MCF 10A (cell line): ENCODE results near the gene BMP4. TPM values are rescaled to one million over a fixed set of nuclear protein-coding genes. Genes with fewer than 3 reads are reported as not detected.

Experiments
- BruUV-seq: library from RNA; stranded (reverse); fragments of 400-500 nt; replicated peaks from 2 replicates; lab custom pipeline; 2021; lab: Mats Ljungman, UMichigan
- CTCF ChIA-PET: fragments of 300-600 bp; sonication (Branson Sonifier 250); formaldehyde crosslinking; extraction: SDS; loops from one replicate; lab custom pipeline; 2021; ENCODE audit warnings: antibody characterized with exemption, inconsistent platforms; lab: Yijun Ruan, JAX
- POLR2A ChIA-PET: fragments of 300-600, 350-650 bp; sonication (Branson Sonifier 250); formaldehyde crosslinking; extraction: SDS; loops from one replicate; lab custom pipeline; 2020; ENCODE audit warnings: antibody characterized with exemption, inconsistent platforms; lab: Yijun Ruan, JAX
- DNase-seq: peaks from one replicate; pipeline ENCODE4 v3.0.0-alpha.2; 2018; ENCODE audit not compliant: unreplicated experiment
- H3K27ac Mint-ChIP-seq: one replicate; pipeline ENCODE4 v1.8.0; 2022; ENCODE audit warnings: mild to moderate bottlenecking, low read depth, mixed read lengths; ENCODE audit not compliant: unreplicated experiment
- H3K27me3 Mint-ChIP-seq: one replicate; pipeline ENCODE4 v1.8.0; 2022; ENCODE audit warnings: mixed read lengths; ENCODE audit not compliant: insufficient read depth, unreplicated experiment
- H3K36me3 Mint-ChIP-seq: one replicate; pipeline ENCODE4 v1.8.0; 2022; ENCODE audit warnings: mild to moderate bottlenecking, moderate library complexity, mixed read lengths; ENCODE audit not compliant: insufficient read depth, unreplicated experiment
- H3K4me1 Mint-ChIP-seq: one replicate; pipeline ENCODE4 v1.8.0; 2022; ENCODE audit warnings: mixed read lengths; ENCODE audit not compliant: insufficient read depth, unreplicated experiment
- H3K4me3 Mint-ChIP-seq: one replicate; pipeline ENCODE4 v1.8.0; 2022; ENCODE audit warnings: mild to moderate bottlenecking, moderate library complexity, mixed read lengths; ENCODE audit not compliant: unreplicated experiment
- H3K9me3 Mint-ChIP-seq: one replicate; pipeline ENCODE4 v1.8.0; 2022; ENCODE audit warnings: mixed read lengths; ENCODE audit not compliant: unreplicated experiment
- CTCF ChIP-seq: fragments of 200-600 bp; IDR thresholded peaks from one replicate; pipeline ENCODE4 v1.8.0; 2022; ENCODE audit warnings: antibody characterized with exemption, mild to moderate bottlenecking; ENCODE audit not compliant: unreplicated experiment
- intact Hi-C: fragments of 100-400 bp; cut with micrococcal nuclease; formaldehyde crosslinking; loops from 2 replicates; pipeline ENCODE4 v1.14.1; 2022
- microRNA-seq: library from miRNA; unstranded; fragments of <30 nt; microRNA quantifications from one replicate; pipeline ENCODE4 v1.2.0, GENCODE V29; 2022
- total RNA-seq: library from RNA; stranded (reverse); gene quantifications from 2 replicates; pipeline ENCODE4 v1.2.3, GENCODE V29; 2022

BMP4 gene
- total RNA-seq, 1 experiment from 2014 or later, result 0.28 TPM

- no TSS peak for BruUV-seq
These were observed 56.1 kb downstream of the BMP4 start for GRCh38 chr14:53900499-53900898.

More at GRCh38 chr14:53900499-53900898, 56.1 kb downstream of the BMP4 start:
- peak; percentile 3 for DNase-seq
- Mint-ChIP-seq H3K27me3 (no peaks in the 10 kb centered on the region), H3K4me1 (no peaks in the 10 kb centered on the region), H3K4me3 (no peak overlapping the region), H3K36me3 (no peaks in the 10 kb centered on the region), H3K9me3 (peaks cover 8% of the 10 kb centered on the region), H3K27ac (no peak overlapping the region)
- POLR2A ChIA-PET, result no interaction called here
- CTCF ChIA-PET, result no interaction called here
- intact Hi-C loops, result no loop called here
- no peak for TF ChIP-seq CTCF

Small RNAs within 50 kb of the gene (microRNA-seq; reads per million reads assigned to microRNA genes)
- not detected for gene MIR5580
